ENCODE measurements around the gene RNF215. TPM values are rescaled to one million over a fixed set of nuclear protein-coding genes. Genes with fewer than 3 reads are reported as not detected.

The RNF215 gene
- total RNA-seq, 2 experiments from 2014 or later = 8.5 to 10.5 TPM

DNA sequence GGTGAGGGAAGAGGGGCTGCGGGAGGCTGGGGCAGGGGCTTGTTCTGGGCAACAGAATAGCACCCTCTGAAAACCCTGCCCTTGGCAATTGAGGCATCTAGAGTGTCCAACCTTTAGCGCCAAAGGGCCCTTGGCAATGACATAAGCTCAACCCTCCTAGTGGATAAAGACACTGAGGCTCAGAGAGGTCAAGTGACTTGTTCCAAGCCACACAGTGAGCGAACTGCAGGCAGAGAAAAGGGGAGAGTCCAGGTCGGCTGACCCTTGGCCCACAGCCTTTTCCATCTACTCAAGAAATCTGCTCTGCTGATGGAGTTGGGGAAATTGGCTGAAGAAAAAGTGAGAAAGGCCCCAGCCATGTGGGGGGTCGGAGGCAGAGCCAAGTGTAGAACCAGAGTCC lies 12.5 kb upstream of the RNF215 start:
- Mint-ChIP-seq H3K4me1 (peaks cover 20% of the 10 kb centered on the region), H3K4me3 (no peak overlapping the region), H3K36me3 (no peaks in the 10 kb centered on the region), H3K27me3 (peaks cover 27% of the 10 kb centered on the region), H3K9me3 (ENCODE audit: low read depth) (no peaks in the 10 kb centered on the region), H3K27ac (no peak overlapping the region)
- ATAC-seq (no peak), DNase-seq (no peak)
- CTCF ChIA-PET = interaction anchor here (0.9 to 21.5 kb wide), 3 partner anchors 8 to 113 kb away, joined by 3 to 508 read pairs (median 21); partner anchors contain the start of gene CASTOR1

DNA sequence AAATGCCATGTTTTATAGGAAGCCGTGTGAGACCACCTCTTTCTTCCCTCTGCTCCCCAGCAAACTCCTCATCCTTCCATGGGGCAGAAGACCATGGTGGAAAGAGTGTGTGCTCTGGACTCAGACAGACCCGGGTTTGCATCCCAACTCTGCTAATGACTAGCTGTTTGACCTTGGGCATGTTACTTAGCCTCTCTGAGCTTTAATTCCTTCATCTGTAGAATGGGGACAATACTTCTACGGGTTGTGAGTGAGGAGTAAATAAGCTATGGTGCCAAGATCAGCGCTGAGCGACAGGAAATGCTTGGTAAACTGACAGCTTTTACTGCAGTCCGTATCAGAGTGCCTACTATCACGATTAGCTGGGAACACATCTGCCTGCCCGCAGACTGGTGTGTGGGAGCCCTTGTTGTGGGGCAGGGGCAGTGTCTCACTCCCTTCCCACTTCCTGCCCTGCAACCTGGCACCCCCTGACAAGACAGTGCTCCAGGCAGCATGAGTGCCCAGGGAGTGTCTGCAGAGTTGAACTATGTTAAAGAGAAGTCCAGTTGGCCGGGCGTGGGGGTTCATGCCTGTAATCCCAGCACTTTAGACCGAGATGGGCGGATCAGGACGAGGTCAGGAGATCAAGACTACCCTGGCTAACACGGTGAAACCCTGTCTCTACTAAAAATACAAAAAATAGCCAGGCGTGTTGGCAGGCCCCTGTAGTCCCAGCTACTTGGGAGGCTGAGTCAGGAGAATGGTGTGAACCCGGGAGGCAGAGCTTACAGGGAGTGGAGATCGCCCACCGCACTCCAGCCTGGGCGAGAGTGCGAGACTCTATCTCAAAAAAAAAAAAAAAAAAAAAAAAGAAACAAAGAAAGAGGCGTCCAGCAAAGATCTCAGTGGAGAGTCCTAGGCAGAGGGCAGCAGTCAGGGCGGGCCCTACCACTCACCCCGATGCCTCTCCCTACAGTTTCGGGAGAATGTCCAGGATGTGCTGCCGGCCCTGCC lies 11.8 kb upstream of the RNF215 start:
- Mint-ChIP-seq H3K9me3 (ENCODE audit: low read depth) (no peaks in the 10 kb centered on the region), H3K27ac (no peak overlapping the region)

GRCh38 chr22:30397656-30398635 lies 10.7 kb upstream of the RNF215 start:
- CTCF ChIA-PET = interaction anchor here (1.0 to 21.5 kb wide), 8 partner anchors 11 to 290 kb away, joined by 3 to 508 read pairs (median 4); partner anchors contain the start of genes CASTOR1, MTFP1 and RNF215
- no peaks in the 10 kb centered on the region for H3K36me3 Mint-ChIP-seq
- no peak overlapping the region for H3K27ac Mint-ChIP-seq
- H3K27me3 Mint-ChIP-seq = peaks cover 27% of the 10 kb centered on the region
- peaks cover 25% of the 10 kb centered on the region for H3K4me1 Mint-ChIP-seq
- DNase-seq = no peak
- peak overlapping the region; percentile 42 for H3K4me3 Mint-ChIP-seq
- ATAC-seq = no peak
- H3K9me3 Mint-ChIP-seq (ENCODE audit: low read depth) = no peaks in the 10 kb centered on the region

More for the DNA sequence above, 11.8 kb upstream of the RNF215 start:
- no peak for ATAC-seq
- H3K4me1 Mint-ChIP-seq = peaks cover 20% of the 10 kb centered on the region
- no peaks in the 10 kb centered on the region for H3K36me3 Mint-ChIP-seq
- DNase-seq = no peak
- peaks cover 27% of the 10 kb centered on the region for H3K27me3 Mint-ChIP-seq
- H3K4me3 Mint-ChIP-seq = no peak overlapping the region
- CTCF ChIA-PET = interaction anchor here (0.9 to 21.5 kb wide), 6 partner anchors 12 to 112 kb away, joined by 3 to 508 read pairs (median 8); partner anchors contain the start of genes CASTOR1, MTFP1 and RNF215

- H3K4me1 Mint-ChIP-seq = peaks cover 32% of the 10 kb centered on the region
- CTCF ChIA-PET = interaction anchor here (0.5 to 21.5 kb wide), 10 partner anchors 8 to 579 kb away, joined by 3 to 508 read pairs (median 4); partner anchors contain the start of genes CASTOR1, MTFP1 and RNF215
- peak; percentile 81 for ATAC-seq
These were observed 9.9 kb upstream of the RNF215 start, which contains the start of gene SEC14L2 for GRCh38 chr22:30396871-30397655. Gene SEC14L2 (plus strand): TSS chr22:30397018. CDS start chr22:30397117, 99 bp downstream.

GRCh38 chr22:30393885-30394284 lies 6.7 kb upstream of the RNF215 start:
- no peak for DNase-seq
- no peak overlapping the region for H3K4me3 Mint-ChIP-seq
- CTCF ChIA-PET = interaction anchor here (1.0 to 21.5 kb wide), 5 partner anchors 30 to 107 kb away, joined by 3 to 508 read pairs (median 79); partner anchors contain the start of genes CASTOR1 and MTFP1
- H3K9me3 Mint-ChIP-seq (ENCODE audit: low read depth) = no peaks in the 10 kb centered on the region
- H3K27ac Mint-ChIP-seq = no peak overlapping the region
- H3K27me3 Mint-ChIP-seq = peaks cover 27% of the 10 kb centered on the region
- ATAC-seq = no peak
- H3K36me3 Mint-ChIP-seq = peaks cover 2% of the 10 kb centered on the region
- peaks cover 43% of the 10 kb centered on the region for H3K4me1 Mint-ChIP-seq

More at GRCh38 chr22:30396871-30397655, 9.9 kb upstream of the RNF215 start, which contains the start of gene SEC14L2:
- Mint-ChIP-seq H3K9me3 (ENCODE audit: low read depth) (no peaks in the 10 kb centered on the region), H3K27ac (no peak within 1 kb of the TSS), H3K27me3 (peaks cover 27% of the 10 kb centered on the region), H3K36me3 (no peaks in the 10 kb centered on the region), H3K4me3 (peak within 1 kb of the TSS; percentile 73)
- peak; percentile 55 for DNase-seq

DNA sequence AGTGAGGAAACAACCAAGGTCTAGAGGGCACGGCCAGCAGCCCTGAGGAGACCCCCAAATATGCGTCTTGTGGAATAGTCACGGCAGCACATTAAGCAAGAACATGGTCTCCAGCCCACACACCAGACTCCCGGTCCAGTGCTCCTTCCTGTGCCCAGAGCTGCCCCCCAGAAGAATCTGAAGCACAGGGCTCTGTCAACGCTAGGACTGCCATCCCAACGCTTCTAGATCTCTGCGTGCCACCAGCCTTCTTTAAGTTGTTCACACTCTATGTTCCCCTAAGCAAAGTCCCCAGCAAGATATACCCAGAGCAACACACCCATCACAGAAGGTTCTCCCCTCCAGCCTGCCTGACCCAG lies 6.1 kb upstream of the RNF215 start:
- DNase-seq (no peak), ATAC-seq (no peak)
- Mint-ChIP-seq H3K36me3 (peaks cover 2% of the 10 kb centered on the region), H3K4me1 (peaks cover 39% of the 10 kb centered on the region), H3K4me3 (no peak overlapping the region), H3K27me3 (peaks cover 24% of the 10 kb centered on the region), H3K27ac (no peak overlapping the region), H3K9me3 (ENCODE audit: low read depth) (no peaks in the 10 kb centered on the region)
- CTCF ChIA-PET = interaction anchor here (2.7 to 21.5 kb wide), 4 partner anchors 30 to 107 kb away, joined by 7 to 508 read pairs (median 80); partner anchors contain the start of genes CASTOR1 and MTFP1

DNA sequence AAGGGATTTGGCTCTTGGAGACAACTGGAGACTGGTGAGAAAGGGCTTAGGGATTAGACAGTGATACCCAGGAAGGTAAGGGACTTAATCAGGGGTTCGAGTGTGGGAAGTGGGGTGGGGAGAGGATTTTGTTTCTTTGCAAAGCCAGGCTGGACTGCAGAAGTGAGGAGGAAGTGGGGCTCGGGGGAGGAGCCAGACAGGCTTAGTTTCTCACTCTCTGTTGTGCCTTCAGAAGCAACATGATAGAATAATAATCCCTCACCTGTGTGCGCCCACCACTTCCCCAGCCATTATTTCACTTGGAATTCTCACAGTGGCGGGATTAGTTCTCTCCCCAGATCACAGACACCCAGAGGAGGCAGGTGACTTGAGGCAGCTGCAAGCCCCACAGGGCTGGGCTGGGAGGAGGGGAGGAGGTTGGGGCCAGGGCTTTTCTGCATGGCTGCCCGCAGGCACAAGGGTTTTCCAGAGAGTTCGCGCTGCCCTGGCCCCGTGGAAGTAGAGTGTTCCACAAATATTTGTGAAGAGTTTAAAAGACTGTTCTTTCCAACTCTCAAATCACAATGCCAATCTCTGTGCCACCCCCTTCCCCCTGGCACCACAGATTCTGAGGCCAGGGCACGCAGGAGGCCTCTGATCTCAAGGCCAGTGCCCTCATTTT lies 5.6 kb upstream of the RNF215 start:
- Mint-ChIP-seq H3K9me3 (ENCODE audit: low read depth) (no peaks in the 10 kb centered on the region), H3K27me3 (peaks cover 19% of the 10 kb centered on the region), H3K36me3 (peaks cover 2% of the 10 kb centered on the region), H3K4me3 (no peak overlapping the region), H3K4me1 (peaks cover 35% of the 10 kb centered on the region), H3K27ac (peak overlapping the region; percentile 73)
- ATAC-seq = no peak
- CTCF ChIA-PET = interaction anchor here (0.6 to 21.5 kb wide), 15 partner anchors 9 to 353 kb away, joined by 3 to 508 read pairs (median 4); partner anchors contain the start of genes CASTOR1 and MTFP1
- no peak for DNase-seq

DNA sequence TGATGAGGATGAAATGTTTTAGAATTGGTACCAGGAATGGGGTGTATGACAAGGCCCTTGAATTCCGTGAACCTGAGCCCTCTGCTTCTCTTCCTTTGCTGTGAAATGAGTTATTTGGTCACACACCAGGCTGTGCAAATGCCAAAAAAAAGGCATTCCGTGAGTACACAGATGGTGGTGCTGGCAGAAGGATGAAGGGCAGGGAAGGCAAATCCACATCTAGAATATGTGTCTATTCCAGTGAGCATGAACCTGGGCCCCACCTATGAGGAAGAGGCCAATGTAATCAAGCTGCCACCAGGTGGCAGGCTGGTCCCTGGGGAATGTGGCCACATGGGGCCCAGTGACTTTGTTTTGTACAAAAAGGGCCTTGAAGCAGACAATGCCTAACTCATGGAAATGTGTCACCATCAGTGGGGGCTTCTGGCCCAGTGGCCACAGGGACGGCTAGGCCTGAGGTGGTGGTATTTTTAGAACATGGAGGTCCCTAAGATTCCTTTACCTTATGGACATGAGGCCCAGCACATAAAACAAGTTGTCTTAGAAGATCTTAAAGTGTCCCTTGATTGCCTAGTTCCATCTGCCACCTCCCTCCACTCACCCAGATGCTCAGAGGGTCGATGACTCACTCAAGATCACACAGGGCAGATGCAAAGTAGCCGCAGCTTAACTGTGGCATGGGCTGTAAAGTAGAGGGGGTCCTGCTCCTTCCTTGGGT lies 3.9 kb upstream of the RNF215 start:
- peak; percentile 48 for ATAC-seq
- peak; percentile 85 for DNase-seq
- peak overlapping the region; percentile 81 for H3K27ac Mint-ChIP-seq
- H3K27me3 Mint-ChIP-seq = peaks cover 6% of the 10 kb centered on the region
- CTCF ChIA-PET = interaction anchor here (0.6 to 21.5 kb wide), 33 partner anchors 10 to 364 kb away, joined by 3 to 508 read pairs (median 4); partner anchors contain the start of genes CASTOR1, MTFP1 and SF3A1
- peaks cover 2% of the 10 kb centered on the region for H3K36me3 Mint-ChIP-seq
- no peaks in the 10 kb centered on the region for H3K9me3 Mint-ChIP-seq (ENCODE audit: low read depth)
- H3K4me1 Mint-ChIP-seq = peaks cover 35% of the 10 kb centered on the region
- H3K4me3 Mint-ChIP-seq = no peak overlapping the region

GRCh38 chr22:30386608-30386959 lies 627 bp downstream of the RNF215 start:
- H3K4me3 Mint-ChIP-seq = peak overlapping the region; percentile 76
- ATAC-seq = no peak
- no peak for DNase-seq

GRCh38 chr22:30385942-30386341 lies 1.3 kb downstream of the RNF215 start:
- no peak for DNase-seq
- Mint-ChIP-seq H3K4me3 (no peak overlapping the region), H3K36me3 (peaks cover 2% of the 10 kb centered on the region), H3K4me1 (peaks cover 15% of the 10 kb centered on the region), H3K27me3 (no peaks in the 10 kb centered on the region), H3K27ac (no peak overlapping the region), H3K9me3 (ENCODE audit: low read depth) (no peaks in the 10 kb centered on the region)
- CTCF ChIA-PET = interaction anchor here (0.7 to 21.5 kb wide), 10 partner anchors 29 to 280 kb away, joined by 3 to 508 read pairs (median 4); partner anchors contain the start of genes CASTOR1, CCDC157 and SF3A1
- ATAC-seq = no peak

More at GRCh38 chr22:30386608-30386959, 627 bp downstream of the RNF215 start:
- H3K36me3 Mint-ChIP-seq = peaks cover 2% of the 10 kb centered on the region
- peaks cover 16% of the 10 kb centered on the region for H3K4me1 Mint-ChIP-seq
- H3K9me3 Mint-ChIP-seq (ENCODE audit: low read depth) = no peaks in the 10 kb centered on the region
- peak overlapping the region; percentile 26 for H3K27ac Mint-ChIP-seq
- no peaks in the 10 kb centered on the region for H3K27me3 Mint-ChIP-seq
- CTCF ChIA-PET = interaction anchor here (0.5 to 21.5 kb wide), 16 partner anchors 8 to 278 kb away, joined by 3 to 508 read pairs (median 6); partner anchors contain the start of genes CASTOR1, OSM and SEC14L2

- Mint-ChIP-seq H3K27ac (no peak overlapping the region), H3K36me3 (no peaks in the 10 kb centered on the region), H3K27me3 (no peaks in the 10 kb centered on the region), H3K4me1 (peaks cover 14% of the 10 kb centered on the region), H3K4me3 (no peak overlapping the region), H3K9me3 (ENCODE audit: low read depth) (no peaks in the 10 kb centered on the region)
- ATAC-seq (no peak), DNase-seq (no peak)
- CTCF ChIA-PET = interaction anchor here (21.5 kb wide), 1 partner anchor 96 kb away, joined by 508 read pairs; the partner anchor contains the start of gene CASTOR1
These were observed 4.2 kb downstream of the RNF215 start for GRCh38 chr22:30383061-30383460.
